Measurements from ENCODE around the gene PPP1R2B. TPM values are rescaled to one million over a fixed set of nuclear protein-coding genes. Genes with fewer than 3 reads are reported as not detected.

PPP1R2B gene
- polyA plus RNA-seq, 4 donors = not detected

- DNase-seq (ENCODE audit: low read depth in 4 of 4, low spot score in 3 of 4) = no peak
Measured at GRCh38 chr5:156870498-156870839, 20.4 kb downstream of the PPP1R2B start.

- no peak for DNase-seq (ENCODE audit: low read depth in 4 of 4, low spot score in 3 of 4)
Measured at GRCh38 chr5:156871212-156871611, 21.1 kb downstream of the PPP1R2B start.

- DNase-seq (ENCODE audit: low read depth in 4 of 4, low spot score in 3 of 4) = no peak
Measured at GRCh38 chr5:156879665-156880285, 29.7 kb downstream of the PPP1R2B start.

GRCh38 chr5:156883316-156883875, 33.3 kb downstream of the PPP1R2B start:
- no peak for DNase-seq (ENCODE audit: low read depth in 4 of 4, low spot score in 3 of 4)

GRCh38 chr5:156888520-156888919, 38.4 kb downstream of the PPP1R2B start:
- no peak for DNase-seq (ENCODE audit: low read depth in 4 of 4, low spot score in 3 of 4)

GRCh38 chr5:156892223-156892622, 42.1 kb downstream of the PPP1R2B start:
- no peak for DNase-seq (ENCODE audit: low read depth in 4 of 4, low spot score in 3 of 4)

GRCh38 chr5:156892864-156893263, 42.8 kb downstream of the PPP1R2B start:
- DNase-seq (ENCODE audit: low read depth in 4 of 4, low spot score in 3 of 4) = no peak

- DNase-seq (ENCODE audit: low read depth in 4 of 4, low spot score in 3 of 4) = no peak
Measured at GRCh38 chr5:156893517-156893916, 43.4 kb downstream of the PPP1R2B start.

GRCh38 chr5:156896546-156896945, 46.5 kb downstream of the PPP1R2B start:
- no peak for DNase-seq (ENCODE audit: low read depth in 4 of 4, low spot score in 3 of 4)

Other genes starting within 250 kb of the PPP1R2B start
- gene TIMD4, start 112.9 kb downstream of the PPP1R2B start, polyA plus RNA-seq (ENCODE audit: insufficient read length in 4 of 4) = 10 to 100 TPM in 1 of 4 donors, under 1 TPM in 3; 0.38 to 13.2 (median 0.88) TPM
- gene HAVCR1, start 208.8 kb downstream of the PPP1R2B start, polyA plus RNA-seq (ENCODE audit: insufficient read length in 4 of 4) = 1 to 10 TPM in 3 of 4 donors, under 1 TPM in 1; 0.14 to 3.1 (median 2.2) TPM

Measured in left renal pelvis (tissue), 4 donors.